ENCODE data around the gene CA11. TPM values are rescaled to one million over a fixed set of nuclear protein-coding genes. Genes with fewer than 3 reads are reported as not detected.

Gene CA11
- total and polyA plus RNA-seq, 2 donors from 2014 or later = 11.6 to 42.3 TPM

- Histone ChIP-seq H3K36me3 (ENCODE audit: control insufficient read depth in 2 of 3, insufficient read depth in 3 of 3, low read length in 3 of 3) (peaks cover 0 to 6% (median 5%) of the 10 kb centered on the region in 3 donors), H3K9me3 (ENCODE audit: control insufficient read depth in 2 of 3, insufficient read depth in 1 of 3, low read length in 3 of 3) (no peaks in the 10 kb centered on the region), H3K27ac (ENCODE audit: low read depth in 2 of 2, low read length in 2 of 2) (peak overlapping the region; percentile 43 to 48), H3K27me3 (ENCODE audit: control insufficient read depth, insufficient read depth, low read length) (no peaks in the 10 kb centered on the region), H3K9ac (ENCODE audit: low read length in 3 of 3) (no peak overlapping the region), H3K4me3 (ENCODE audit: low read length in 3 of 3) (no peak overlapping the region), H3K4me1 (ENCODE audit: control insufficient read depth in 2 of 3, insufficient read depth in 2 of 3, low read depth in 1 of 3, low read length in 3 of 3) (peaks cover 4 to 30% (median 22%) of the 10 kb centered on the region in 3 donors)
- intact Hi-C loops (cut with DNase I) = no loop called here
- peak; percentile 78 to 90 (median 86) for DNase-seq
- TF ChIP-seq CTCF (IDR thresholded peaks at IDR 0.05; ENCODE audit: borderline replicate concordance, extremely low read depth, insufficient read depth) = no peak
- FAIRE-seq = no peak
Observed at GRCh38 chr19:48629599-48630295, 16.2 kb downstream of the CA11 start.

- H3K27ac ChIP-seq (ENCODE audit: low read depth in 2 of 2, low read length in 2 of 2) = no peak overlapping the region
- H3K9ac ChIP-seq (ENCODE audit: low read length in 3 of 3) = no peak overlapping the region
- FAIRE-seq = no peak
- intact Hi-C loops (cut with DNase I) = no loop called here
- H3K9me3 ChIP-seq (ENCODE audit: control insufficient read depth in 2 of 3, insufficient read depth in 1 of 3, low read length in 3 of 3) = no peaks in the 10 kb centered on the region
- no peak for TF ChIP-seq CTCF (IDR thresholded peaks at IDR 0.05; ENCODE audit: borderline replicate concordance, extremely low read depth, insufficient read depth)
- H3K27me3 ChIP-seq (ENCODE audit: control insufficient read depth, insufficient read depth, low read length) = no peaks in the 10 kb centered on the region
- peaks cover 3 to 30% (median 20%) of the 10 kb centered on the region in 3 donors for H3K4me1 ChIP-seq (ENCODE audit: control insufficient read depth in 2 of 3, insufficient read depth in 2 of 3, low read depth in 1 of 3, low read length in 3 of 3)
- peaks cover 0 to 6% (median 5%) of the 10 kb centered on the region in 3 donors for H3K36me3 ChIP-seq (ENCODE audit: control insufficient read depth in 2 of 3, insufficient read depth in 3 of 3, low read length in 3 of 3)
- peak in 1 of 5 donors; percentile 80 for DNase-seq
- H3K4me3 ChIP-seq (ENCODE audit: low read length in 3 of 3) = no peak overlapping the region
Observed at GRCh38 chr19:48629297-48629598, 16.7 kb downstream of the CA11 start.

GRCh38 chr19:48628486-48629296 is 17.3 kb downstream of the CA11 start:
- no peak overlapping the region for H3K4me3 ChIP-seq (ENCODE audit: low read length in 3 of 3)
- H3K36me3 ChIP-seq (ENCODE audit: control insufficient read depth in 2 of 3, insufficient read depth in 3 of 3, low read length in 3 of 3) = peaks cover 0 to 6% (median 5%) of the 10 kb centered on the region in 3 donors

More at GRCh38 chr19:48628486-48629296, 17.3 kb downstream of the CA11 start:
- peaks cover 0 to 27% (median 16%) of the 10 kb centered on the region in 3 donors for H3K4me1 ChIP-seq (ENCODE audit: control insufficient read depth in 2 of 3, insufficient read depth in 2 of 3, low read depth in 1 of 3, low read length in 3 of 3)
- no peak overlapping the region for H3K9ac ChIP-seq (ENCODE audit: low read length in 3 of 3)
- FAIRE-seq (no peak), DNase-seq (peak in 2 of 5 donors; percentile 73 to 82)
- TF ChIP-seq CTCF (IDR thresholded peaks at IDR 0.05; ENCODE audit: borderline replicate concordance, extremely low read depth, insufficient read depth) = no peak
- no peaks in the 10 kb centered on the region for H3K27me3 ChIP-seq (ENCODE audit: control insufficient read depth, insufficient read depth, low read length)
- intact Hi-C loops (cut with DNase I) = no loop called here
- no peaks in the 10 kb centered on the region for H3K9me3 ChIP-seq (ENCODE audit: control insufficient read depth in 2 of 3, insufficient read depth in 1 of 3, low read length in 3 of 3)
- no peak overlapping the region for H3K27ac ChIP-seq (ENCODE audit: low read depth in 2 of 2, low read length in 2 of 2)
